Activated T-cell treated with anti-CD3 and anti-CD28 coated beads for 4 hours (primary cell): ENCODE data around the gene PABPN1L.

Source experiments
- DNase-seq: peaks from one replicate; pipeline ENCODE4 v3.0.0-alpha.2; 2020

Gene PABPN1L

GRCh38 chr16:88866151-88866920, at the start of gene PABPN1L:
Gene PABPN1L (minus strand): TSS chr16:88866660. CDS start chr16:88866606, 54 bp downstream.
- DNase-seq, result no peak

- DNase-seq, result no peak
These were observed 49.3 kb upstream of the PABPN1L start for GRCh38 chr16:88915639-88916327.

- no peak for DNase-seq
These were observed 48.4 kb upstream of the PABPN1L start for GRCh38 chr16:88914750-88915368.

- no peak for DNase-seq
These were observed 47.4 kb upstream of the PABPN1L start for GRCh38 chr16:88913870-88914269.

- no peak for DNase-seq
These were observed 46.6 kb upstream of the PABPN1L start for GRCh38 chr16:88913001-88913612.

GRCh38 chr16:88912556-88912955, 46.1 kb upstream of the PABPN1L start:
- no peak for DNase-seq

GRCh38 chr16:88911946-88912310, 45.5 kb upstream of the PABPN1L start:
- DNase-seq, result no peak

GRCh38 chr16:88911136-88911945, 44.9 kb upstream of the PABPN1L start:
- no peak for DNase-seq

- no peak for DNase-seq
These were observed 44.0 kb upstream of the PABPN1L start for GRCh38 chr16:88910284-88911135.

- DNase-seq, result no peak
These were observed 43.2 kb upstream of the PABPN1L start for GRCh38 chr16:88909431-88910210.

- DNase-seq, result no peak
These were observed 41.8 kb upstream of the PABPN1L start for GRCh38 chr16:88908307-88908706.

- DNase-seq, result no peak
These were observed 41.3 kb upstream of the PABPN1L start for GRCh38 chr16:88907768-88908167.

GRCh38 chr16:88906535-88907105, 40.2 kb upstream of the PABPN1L start:
- no peak for DNase-seq

GRCh38 chr16:88906020-88906419, 39.6 kb upstream of the PABPN1L start:
- DNase-seq, result no peak

GRCh38 chr16:88905563-88905962, 39.1 kb upstream of the PABPN1L start:
- no peak for DNase-seq

GRCh38 chr16:88904676-88905365, 38.4 kb upstream of the PABPN1L start:
- DNase-seq, result no peak

GRCh38 chr16:88903267-88903666, 36.8 kb upstream of the PABPN1L start:
- DNase-seq, result no peak

GRCh38 chr16:88902744-88903143, 36.3 kb upstream of the PABPN1L start:
- DNase-seq, result no peak

- no peak for DNase-seq
These were observed 35.4 kb upstream of the PABPN1L start for GRCh38 chr16:88901718-88902337.
